HG03159 (cell line): ENCODE measurements around the gene HSD11B1L.
A peak's percentile ranks its signal among the peaks of the same experiment; 100 is the strongest.
"Not testable (repeated sequence)": the region's sequence is repeated elsewhere in the genome, so short reads cannot be mapped to it uniquely, and the experiment has no call there.

Source experiments
- ATAC-seq: cut with Tn5 transposase; IDR thresholded peaks from one replicate; pipeline ENCODE4 v1.9.1; 2021; ENCODE audit warnings: mild to moderate bottlenecking, moderate library complexity; ENCODE audit not compliant: unreplicated experiment

Gene HSD11B1L

GRCh38 chr19:5686647-5687359, 6.0 kb downstream of the HSD11B1L start:
- peak; percentile 46 for ATAC-seq

DNA sequence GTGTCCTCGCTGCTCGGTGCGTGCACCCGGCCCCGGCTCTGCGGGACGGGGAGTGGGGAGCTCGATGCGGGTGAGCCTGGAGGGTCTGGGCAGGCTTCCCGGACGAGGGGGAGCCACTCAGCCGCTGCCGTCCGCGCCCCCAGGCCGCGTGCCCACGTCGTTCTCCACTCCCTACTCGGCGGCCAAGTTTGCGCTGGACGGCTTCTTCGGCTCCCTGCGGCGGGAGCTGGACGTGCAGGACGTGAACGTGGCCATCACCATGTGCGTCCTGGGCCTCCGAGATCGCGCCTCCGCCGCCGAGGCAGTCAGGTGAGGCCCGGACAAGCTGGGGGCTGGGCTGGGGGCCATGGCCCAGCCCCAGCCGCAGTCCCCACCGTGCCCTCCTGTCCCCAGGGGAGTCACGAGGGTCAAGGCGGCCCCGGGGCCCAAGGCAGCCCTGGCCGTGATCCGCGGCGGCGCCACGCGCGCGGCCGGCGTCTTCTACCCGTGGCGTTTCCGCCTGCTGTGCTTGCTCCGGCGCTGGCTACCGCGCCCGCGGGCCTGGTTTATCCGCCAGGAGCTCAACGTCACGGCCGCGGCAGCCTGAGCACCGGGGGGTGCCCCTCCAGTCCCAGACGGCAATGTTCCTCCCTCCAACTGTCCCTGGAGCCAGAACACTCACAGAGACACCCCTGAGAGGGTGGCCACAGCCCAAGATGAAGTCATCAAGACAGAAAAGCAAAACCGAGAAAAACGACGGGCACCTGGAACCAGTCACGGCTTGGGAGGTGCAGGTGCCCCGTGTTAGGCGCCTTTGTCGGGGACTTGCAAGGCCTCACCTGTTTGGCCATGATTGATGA, 6.8 kb downstream of the HSD11B1L start:
- no peak for ATAC-seq

GRCh38 chr19:5688262-5688881, 7.5 kb downstream of the HSD11B1L start:
- not testable (repeated sequence) for ATAC-seq

DNA sequence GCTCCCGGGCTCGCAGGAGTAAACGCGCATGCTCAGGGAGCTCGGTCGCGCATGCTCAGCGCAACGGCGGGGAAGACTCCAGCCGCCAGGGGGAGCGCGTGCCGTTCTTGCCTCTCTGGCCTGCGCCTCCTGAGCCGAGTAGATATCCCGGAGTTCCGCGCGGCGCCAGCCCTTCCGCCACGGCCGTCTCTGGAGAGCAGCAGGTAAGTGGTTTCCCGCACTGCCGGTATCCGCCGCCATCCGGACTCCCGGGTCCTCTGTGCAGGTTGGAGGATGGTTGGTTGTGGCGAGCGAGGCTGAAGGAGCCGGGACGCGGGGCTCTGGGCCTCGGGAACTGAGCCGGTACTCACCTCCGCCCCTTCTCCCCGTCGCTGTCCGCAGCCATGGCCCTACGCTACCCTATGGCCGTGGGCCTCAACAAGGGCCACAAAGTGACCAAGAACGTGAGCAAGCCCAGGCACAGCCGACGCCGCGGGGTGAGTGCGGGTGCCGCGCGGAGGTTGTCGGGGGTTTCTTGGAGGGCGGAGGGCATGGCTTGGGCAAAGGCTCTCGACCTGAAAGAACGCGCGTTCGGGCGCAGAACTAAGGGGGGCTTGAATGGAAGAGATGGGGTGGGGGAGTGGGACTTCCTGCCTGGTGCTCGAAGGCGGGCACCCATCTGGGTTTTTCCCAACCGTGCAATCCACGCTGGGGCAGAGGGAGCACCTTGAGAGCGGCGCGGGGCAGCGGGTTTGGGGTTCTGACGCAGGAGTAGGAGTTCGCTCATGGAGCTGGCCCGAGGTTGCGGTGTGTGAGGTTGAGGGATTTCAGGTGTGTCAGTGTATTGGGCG, 9.5 kb downstream of the HSD11B1L start, which contains the start of gene RPL36:
TSS of gene RPL36 (plus strand) at position 171 of the 830 bp plus-strand sequence. CDS start at position 384, 213 bp downstream.
- peak; percentile 36 for ATAC-seq

- ATAC-seq, result no peak
Measured at GRCh38 chr19:5690955-5691821, 10.4 kb downstream of the HSD11B1L start.

- ATAC-seq, result no peak
Measured at GRCh38 chr19:5691822-5692722, 11.2 kb downstream of the HSD11B1L start.

GRCh38 chr19:5692723-5693194, 11.9 kb downstream of the HSD11B1L start:
- ATAC-seq, result no peak

- no peak for ATAC-seq
Measured at GRCh38 chr19:5693195-5694166, 12.7 kb downstream of the HSD11B1L start.

DNA sequence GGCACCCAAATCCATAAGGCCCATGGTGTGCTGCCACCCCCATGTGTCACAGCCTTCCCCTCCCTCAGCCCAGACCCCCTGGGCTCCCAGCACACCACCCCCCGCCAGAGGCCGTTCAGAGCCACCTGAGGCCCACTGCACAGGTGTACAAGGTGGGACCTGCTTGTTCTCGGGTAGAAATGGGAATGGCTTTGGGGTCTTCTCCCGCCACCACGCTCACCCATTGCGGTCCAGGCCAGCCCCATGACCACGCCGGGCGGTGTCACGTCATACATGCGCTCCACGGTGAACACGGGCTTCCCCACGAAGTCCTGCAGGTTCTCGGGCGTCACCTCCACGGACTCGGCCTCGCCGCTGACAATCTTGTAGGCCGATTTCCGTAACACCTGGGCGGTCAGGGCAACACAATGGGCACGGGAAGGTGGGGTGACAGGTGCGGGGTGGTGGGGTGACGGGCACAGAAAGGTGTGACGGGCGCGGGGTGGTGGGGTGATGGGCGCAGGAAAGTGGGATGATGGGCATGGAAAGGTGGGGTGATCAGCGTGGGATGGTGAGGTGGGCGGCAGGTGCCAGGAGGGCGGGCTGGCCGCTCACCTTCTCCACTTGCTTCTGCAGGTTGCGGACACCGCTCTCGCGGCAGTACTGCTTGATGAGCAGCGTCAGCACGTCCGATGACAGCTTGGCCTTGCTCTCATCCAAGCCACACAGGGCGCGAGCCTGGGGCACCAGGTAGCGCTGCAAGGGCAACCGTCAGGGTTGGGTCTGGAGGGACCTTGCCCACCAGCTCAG, 13.5 kb downstream of the HSD11B1L start:
- ATAC-seq, result no peak

- ATAC-seq, result no peak
Measured at GRCh38 chr19:5694956-5695648, 14.3 kb downstream of the HSD11B1L start.

- no peak for ATAC-seq
Measured at GRCh38 chr19:5695649-5696195, 14.9 kb downstream of the HSD11B1L start.

GRCh38 chr19:5696196-5697021, 15.6 kb downstream of the HSD11B1L start:
- ATAC-seq, result no peak

- ATAC-seq, result no peak
Measured at GRCh38 chr19:5697022-5697889, 16.4 kb downstream of the HSD11B1L start.
